ENCODE measurements around the gene CEP41. TPM values are rescaled to one million over a fixed set of nuclear protein-coding genes. Genes with fewer than 3 reads are reported as not detected.

The CEP41 gene
- total RNA-seq, 2 experiments from 2014 or later, result 3.3 to 4.8 TPM

DNA sequence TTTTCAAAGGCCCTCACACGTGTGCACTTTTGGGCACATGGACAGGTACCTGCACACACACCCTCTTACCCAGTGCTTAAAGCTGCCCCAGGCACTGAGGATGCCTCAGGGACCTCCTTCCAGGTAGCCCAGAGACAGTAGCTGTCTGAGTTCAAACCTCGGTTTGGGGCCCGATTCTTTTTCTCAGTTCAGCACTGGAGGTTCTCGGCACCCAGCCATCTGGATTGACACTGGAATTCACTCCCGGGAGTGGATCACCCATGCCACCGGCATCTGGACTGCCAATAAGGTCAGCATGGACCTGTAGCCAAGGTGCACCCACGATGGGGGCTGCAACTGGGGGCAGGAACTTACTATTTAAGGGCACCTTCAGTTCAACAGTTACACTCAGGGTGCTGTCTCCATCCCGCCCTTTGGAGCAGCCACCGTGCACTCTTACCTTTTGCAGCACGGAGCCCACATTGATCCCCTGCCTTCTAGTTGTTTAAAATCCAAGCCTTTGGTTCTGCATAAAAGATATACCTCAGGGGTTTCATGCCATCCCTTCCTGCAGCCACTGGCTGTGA, 78.5 kb downstream of the CEP41 start:
- peaks cover 15% of the 10 kb centered on the region for H3K4me1 ChIP-seq (ENCODE audit: insufficient read depth, low read length)
- no peaks in the 10 kb centered on the region for H3K36me3 Mint-ChIP-seq (ENCODE audit: low read depth)
- H3K27me3 Mint-ChIP-seq, result no peaks in the 10 kb centered on the region
- H3K36me3 ChIP-seq (ENCODE audit: insufficient read depth, low read length), result no peaks in the 10 kb centered on the region
- ATAC-seq (ENCODE audit: poor library complexity) (no peak), DNase-seq (no peak)
- TF ChIP-seq, protein P1, sequence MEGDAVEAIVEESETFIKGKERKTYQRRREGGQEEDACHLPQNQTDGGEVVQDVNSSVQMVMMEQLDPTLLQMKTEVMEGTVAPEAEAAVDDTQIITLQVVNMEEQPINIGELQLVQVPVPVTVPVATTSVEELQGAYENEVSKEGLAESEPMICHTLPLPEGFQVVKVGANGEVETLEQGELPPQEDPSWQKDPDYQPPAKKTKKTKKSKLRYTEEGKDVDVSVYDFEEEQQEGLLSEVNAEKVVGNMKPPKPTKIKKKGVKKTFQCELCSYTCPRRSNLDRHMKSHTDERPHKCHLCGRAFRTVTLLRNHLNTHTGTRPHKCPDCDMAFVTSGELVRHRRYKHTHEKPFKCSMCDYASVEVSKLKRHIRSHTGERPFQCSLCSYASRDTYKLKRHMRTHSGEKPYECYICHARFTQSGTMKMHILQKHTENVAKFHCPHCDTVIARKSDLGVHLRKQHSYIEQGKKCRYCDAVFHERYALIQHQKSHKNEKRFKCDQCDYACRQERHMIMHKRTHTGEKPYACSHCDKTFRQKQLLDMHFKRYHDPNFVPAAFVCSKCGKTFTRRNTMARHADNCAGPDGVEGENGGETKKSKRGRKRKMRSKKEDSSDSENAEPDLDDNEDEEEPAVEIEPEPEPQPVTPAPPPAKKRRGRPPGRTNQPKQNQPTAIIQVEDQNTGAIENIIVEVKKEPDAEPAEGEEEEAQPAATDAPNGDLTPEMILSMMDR (IDR thresholded peaks at IDR 0.05), result no peak
- H3K4me1 Mint-ChIP-seq (ENCODE audit: low read depth), result peaks cover 8% of the 10 kb centered on the region
- H3K27ac ChIP-seq (ENCODE audit: low read depth in 1 of 2, low read length in 2 of 2), result no peak overlapping the region
- intact Hi-C loops (cut with DNase I, micrococcal nuclease), result no loop called here
- no peak overlapping the region for H3K4me3 ChIP-seq (ENCODE audit: low read length)
- H3K4me3 Mint-ChIP-seq, result no peak overlapping the region
- POLR2A ChIA-PET, result no interaction called here
- H3K27ac Mint-ChIP-seq, result no peak overlapping the region
- CTCF ChIA-PET, result no interaction called here
- peaks cover 5% of the 10 kb centered on the region for H3K9me3 Mint-ChIP-seq
- H3K9me3 ChIP-seq (ENCODE audit: control insufficient read depth in 1 of 2, insufficient read depth in 1 of 2, low read length in 2 of 2), result peaks cover 10 to 11% of the 10 kb centered on the region in 2 experiments
- peaks cover 0 to 2% of the 10 kb centered on the region in 2 experiments for H3K27me3 ChIP-seq (ENCODE audit: control insufficient read depth in 1 of 2, insufficient read depth in 2 of 2, low read length in 2 of 2)

- H3K9me3 Mint-ChIP-seq, result peaks cover 5% of the 10 kb centered on the region
- Histone ChIP-seq H3K27ac (ENCODE audit: low read depth in 1 of 2, low read length in 2 of 2) (no peak overlapping the region), H3K9me3 (ENCODE audit: control insufficient read depth in 1 of 2, insufficient read depth in 1 of 2, low read length in 2 of 2) (peaks cover 10 to 11% of the 10 kb centered on the region in 2 experiments), H3K27me3 (ENCODE audit: control insufficient read depth in 1 of 2, insufficient read depth in 2 of 2, low read length in 2 of 2) (peaks cover 0 to 2% of the 10 kb centered on the region in 2 experiments), H3K4me1 (ENCODE audit: insufficient read depth, low read length) (peaks cover 10% of the 10 kb centered on the region), H3K4me3 (ENCODE audit: low read length) (no peak overlapping the region), H3K36me3 (ENCODE audit: insufficient read depth, low read length) (no peaks in the 10 kb centered on the region)
- DNase-seq, result no peak
- H3K27ac Mint-ChIP-seq, result no peak overlapping the region
- intact Hi-C loops (cut with DNase I, micrococcal nuclease), result no loop called here
- H3K27me3 Mint-ChIP-seq, result no peaks in the 10 kb centered on the region
- TF ChIP-seq, protein P1 (IDR thresholded peaks at IDR 0.05), result no peak
- ChIA-PET POLR2A (no interaction called here), CTCF (no interaction called here)
- H3K4me3 Mint-ChIP-seq, result no peak overlapping the region
- ATAC-seq (ENCODE audit: poor library complexity), result no peak
- H3K4me1 Mint-ChIP-seq (ENCODE audit: low read depth), result peaks cover 1% of the 10 kb centered on the region
- no peaks in the 10 kb centered on the region for H3K36me3 Mint-ChIP-seq (ENCODE audit: low read depth)
Observed at GRCh38 chr7:130361681-130362080, 79.1 kb downstream of the CEP41 start.

- H3K4me3 ChIP-seq (ENCODE audit: low read length), result no peak overlapping the region
- DNase-seq (no peak), ATAC-seq (ENCODE audit: poor library complexity) (no peak)
- no peaks in the 10 kb centered on the region for H3K36me3 ChIP-seq (ENCODE audit: insufficient read depth, low read length)
- Mint-ChIP-seq H3K27me3 (no peaks in the 10 kb centered on the region), H3K4me3 (no peak overlapping the region), H3K4me1 (ENCODE audit: low read depth) (no peaks in the 10 kb centered on the region), H3K36me3 (ENCODE audit: low read depth) (no peaks in the 10 kb centered on the region), H3K9me3 (peaks cover 5% of the 10 kb centered on the region), H3K27ac (no peak overlapping the region)
- no peaks in the 10 kb centered on the region for H3K4me1 ChIP-seq (ENCODE audit: insufficient read depth, low read length)
- peaks cover 0 to 2% of the 10 kb centered on the region in 2 experiments for H3K27me3 ChIP-seq (ENCODE audit: control insufficient read depth in 1 of 2, insufficient read depth in 2 of 2, low read length in 2 of 2)
- POLR2A ChIA-PET, result no interaction called here
- H3K9me3 ChIP-seq (ENCODE audit: control insufficient read depth in 1 of 2, insufficient read depth in 1 of 2, low read length in 2 of 2), result peaks cover 10 to 11% of the 10 kb centered on the region in 2 experiments
- CTCF ChIA-PET, result no interaction called here
- no peak overlapping the region for H3K27ac ChIP-seq (ENCODE audit: low read depth in 1 of 2, low read length in 2 of 2)
- intact Hi-C loops (cut with DNase I, micrococcal nuclease), result no loop called here
- TF ChIP-seq, protein P1 (IDR thresholded peaks at IDR 0.05), result no peak
Observed at GRCh38 chr7:130360518-130360917, 80.3 kb downstream of the CEP41 start.
